COLO668 (cell line): Measurements from ENCODE around the gene TBK1.

ENCODE experiments used
- DNase-seq: peaks from one replicate; lab custom pipeline; 2025; ENCODE audit not compliant: unreplicated experiment; lab: John Stamatoyannopoulos, UW

TBK1 gene

DNA sequence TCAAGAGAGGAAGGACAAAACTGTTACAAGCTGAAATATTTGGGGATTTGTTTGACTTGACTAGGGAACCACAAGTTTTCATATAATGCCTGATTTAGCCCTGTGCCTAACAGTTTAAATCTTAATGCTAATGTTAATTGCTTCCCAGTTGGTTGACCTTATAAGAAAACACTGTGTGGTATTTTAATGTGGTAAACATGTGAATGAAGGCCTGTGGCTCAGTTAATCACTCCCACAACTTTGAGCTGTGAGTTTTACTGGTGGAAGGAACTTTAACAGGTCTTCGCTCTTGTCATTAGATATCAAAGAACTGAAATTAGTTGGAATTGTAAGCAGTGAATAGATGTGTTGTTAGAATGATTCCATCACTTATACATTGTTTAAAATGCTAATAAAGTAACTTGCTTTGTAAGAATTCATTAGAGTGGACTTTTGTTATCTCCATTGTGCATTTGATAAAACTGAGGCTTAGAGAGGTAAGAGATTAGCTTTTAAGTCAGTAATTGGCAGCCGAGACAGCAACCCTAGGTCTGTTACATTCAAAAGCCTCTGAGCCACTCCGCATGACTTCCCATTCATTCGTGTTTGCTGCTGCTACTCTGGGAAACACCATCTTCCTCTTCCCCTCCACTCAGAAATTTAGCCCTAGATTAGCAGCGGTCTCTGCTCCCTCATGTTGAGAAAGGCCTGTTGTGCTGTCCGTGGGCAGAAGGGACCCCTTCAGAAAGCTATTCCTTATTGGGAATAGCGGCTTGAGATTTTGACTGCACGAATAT is 1.0 kb upstream of the TBK1 start:
- DNase-seq, result peak; percentile 27

DNA sequence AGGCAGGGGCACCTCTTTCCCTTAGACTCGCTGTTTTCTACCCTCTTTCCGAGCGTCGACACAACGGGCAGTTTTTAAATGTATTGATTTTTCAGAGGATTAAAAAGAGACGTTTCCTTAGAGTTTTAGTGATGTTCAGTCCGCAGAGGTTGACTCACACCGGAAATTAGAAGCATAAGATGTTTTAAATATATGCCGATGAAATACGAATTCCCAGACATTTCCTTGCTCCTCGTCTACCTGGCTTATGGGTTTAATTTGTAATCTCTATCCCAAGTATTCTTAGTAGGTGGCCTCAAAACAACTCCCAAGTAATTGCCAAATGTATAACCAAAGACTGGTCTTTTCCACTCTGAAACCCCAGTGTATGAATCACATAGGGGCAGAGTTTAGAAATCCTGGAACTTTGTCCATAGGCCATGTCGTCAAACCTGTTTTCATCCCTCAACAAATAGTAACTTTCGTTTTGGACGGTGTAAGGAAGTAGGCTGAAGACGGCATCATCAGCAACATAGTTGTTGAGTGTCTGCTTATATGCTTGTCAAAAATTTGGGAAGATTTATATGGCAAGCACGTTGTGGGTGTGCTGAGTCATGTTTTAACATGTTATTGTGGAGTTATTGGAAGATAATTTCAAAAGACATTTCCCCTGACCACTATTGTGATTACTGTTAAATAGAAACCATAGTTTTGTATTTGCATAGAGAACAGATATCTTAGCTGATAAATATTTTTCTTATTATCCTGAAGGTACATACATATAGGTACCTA is 824 bp downstream of the TBK1 start:
- peak; percentile 16 for DNase-seq

DNA sequence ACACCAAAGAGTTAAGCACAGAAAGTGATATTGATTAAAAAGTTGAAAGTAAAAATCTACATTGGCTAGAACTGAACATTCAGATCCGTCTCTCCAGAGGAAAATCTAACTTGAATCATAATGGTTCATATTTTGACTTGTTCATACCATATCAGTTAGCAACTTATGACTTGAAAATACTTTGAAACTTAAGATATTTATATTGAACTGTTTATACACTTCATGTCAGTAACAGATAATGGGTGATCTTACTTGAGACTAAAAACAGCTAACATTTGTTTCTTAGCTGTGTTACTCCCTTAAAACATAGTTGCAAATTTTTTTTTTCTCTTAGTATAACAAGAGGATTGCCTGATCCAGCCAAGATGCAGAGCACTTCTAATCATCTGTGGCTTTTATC is 3.6 kb downstream of the TBK1 start:
- DNase-seq, result no peak

DNA sequence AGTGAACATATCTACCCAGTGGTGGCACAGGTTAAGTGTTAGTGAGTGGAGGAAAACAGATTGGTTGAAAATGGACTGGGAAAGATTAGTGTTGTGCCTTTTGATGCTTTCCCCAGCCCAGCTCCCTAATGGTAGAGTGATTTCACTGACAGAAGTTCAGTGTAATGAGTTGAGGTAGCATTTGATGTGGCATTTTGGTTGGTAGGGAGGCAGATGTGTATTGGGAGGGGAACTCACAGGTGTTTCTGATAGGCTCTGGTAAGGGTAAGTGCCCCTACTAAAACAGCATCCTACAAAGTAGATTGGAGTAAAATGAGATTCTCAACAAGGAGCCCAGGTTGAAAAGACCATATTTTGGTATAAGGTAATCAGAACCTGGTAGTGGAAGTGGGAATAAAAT is 4.2 kb downstream of the TBK1 start:
- DNase-seq, result no peak

DNA sequence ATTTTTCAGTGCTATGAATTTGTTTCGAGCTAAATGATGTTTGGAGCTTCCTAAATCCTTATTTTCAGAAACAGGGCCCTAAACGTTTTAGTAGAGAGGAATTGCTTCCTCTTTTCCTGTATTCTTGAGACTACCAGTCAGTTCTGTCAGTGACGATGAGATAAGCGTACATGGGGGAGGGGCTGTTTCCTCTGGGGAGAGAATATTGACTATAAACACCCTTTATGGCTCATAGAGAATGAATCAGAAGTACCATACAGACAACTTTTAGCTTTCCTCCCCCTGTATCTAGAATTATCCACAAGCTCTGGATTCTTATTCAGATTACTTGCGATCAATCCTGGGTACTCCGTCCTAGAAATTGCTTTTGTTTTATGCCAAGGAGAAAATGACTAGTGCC is 5.1 kb downstream of the TBK1 start:
- DNase-seq, result no peak

DNA sequence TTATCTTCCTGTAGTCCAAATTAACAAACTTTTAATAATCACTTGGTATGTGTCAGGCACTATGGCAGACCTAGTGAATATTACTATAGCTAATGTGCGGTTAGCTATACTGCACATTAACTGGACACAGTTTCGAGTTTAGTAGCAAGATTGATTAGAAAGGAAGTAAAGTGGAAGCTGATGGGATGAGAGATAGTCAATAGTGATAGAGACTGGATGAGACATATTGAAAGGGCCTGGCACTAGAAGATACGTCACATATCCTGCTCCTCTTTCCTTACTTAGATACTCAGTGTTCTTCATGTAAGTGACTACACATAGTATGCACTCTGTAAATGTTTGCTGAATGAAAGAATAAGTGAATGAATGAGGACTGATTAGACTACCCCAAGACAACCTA is 5.5 kb downstream of the TBK1 start:
- no peak for DNase-seq

DNA sequence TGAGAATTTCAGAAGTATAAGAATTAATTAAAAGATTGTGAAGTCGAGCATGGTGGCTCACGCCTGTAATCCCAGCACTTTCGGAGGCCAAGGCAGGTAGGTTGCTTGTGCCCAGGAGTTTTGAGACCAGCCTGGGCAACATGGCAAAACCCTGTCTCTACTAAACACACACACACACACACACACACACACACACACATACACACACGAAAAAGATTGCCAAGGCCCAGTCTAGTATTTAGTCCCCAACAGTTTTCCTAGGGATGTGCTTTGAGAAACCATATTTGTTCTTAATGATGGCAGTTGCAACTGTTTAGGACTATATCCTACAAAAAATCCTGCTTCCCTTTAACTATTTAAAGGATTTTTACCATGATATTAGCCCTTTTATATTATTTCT is 6.0 kb downstream of the TBK1 start:
- no peak for DNase-seq

DNA sequence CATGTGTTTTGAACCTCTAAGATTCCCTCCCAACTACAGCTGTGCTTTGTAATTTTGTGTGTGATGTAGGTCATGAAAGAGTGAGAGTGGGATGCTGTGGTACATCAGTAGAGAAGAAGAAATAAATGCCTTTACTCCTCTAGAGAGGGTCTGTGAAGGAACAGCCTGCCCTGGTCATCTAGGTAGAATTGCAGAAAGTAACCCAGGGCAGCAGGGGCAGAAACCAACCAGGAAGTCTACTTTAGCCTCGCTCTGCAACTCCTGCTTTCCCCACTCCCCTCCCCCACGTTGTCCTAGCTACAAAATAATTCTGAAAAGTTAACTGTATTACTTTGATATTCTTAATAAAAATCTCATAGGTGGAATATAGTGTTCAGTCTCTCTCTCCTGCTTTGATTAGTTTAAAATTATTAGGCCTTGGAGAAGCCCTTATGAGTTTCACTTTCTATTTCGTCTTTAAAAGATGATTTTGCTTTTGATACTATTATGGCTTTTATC is 7.5 kb downstream of the TBK1 start:
- no peak for DNase-seq

DNA sequence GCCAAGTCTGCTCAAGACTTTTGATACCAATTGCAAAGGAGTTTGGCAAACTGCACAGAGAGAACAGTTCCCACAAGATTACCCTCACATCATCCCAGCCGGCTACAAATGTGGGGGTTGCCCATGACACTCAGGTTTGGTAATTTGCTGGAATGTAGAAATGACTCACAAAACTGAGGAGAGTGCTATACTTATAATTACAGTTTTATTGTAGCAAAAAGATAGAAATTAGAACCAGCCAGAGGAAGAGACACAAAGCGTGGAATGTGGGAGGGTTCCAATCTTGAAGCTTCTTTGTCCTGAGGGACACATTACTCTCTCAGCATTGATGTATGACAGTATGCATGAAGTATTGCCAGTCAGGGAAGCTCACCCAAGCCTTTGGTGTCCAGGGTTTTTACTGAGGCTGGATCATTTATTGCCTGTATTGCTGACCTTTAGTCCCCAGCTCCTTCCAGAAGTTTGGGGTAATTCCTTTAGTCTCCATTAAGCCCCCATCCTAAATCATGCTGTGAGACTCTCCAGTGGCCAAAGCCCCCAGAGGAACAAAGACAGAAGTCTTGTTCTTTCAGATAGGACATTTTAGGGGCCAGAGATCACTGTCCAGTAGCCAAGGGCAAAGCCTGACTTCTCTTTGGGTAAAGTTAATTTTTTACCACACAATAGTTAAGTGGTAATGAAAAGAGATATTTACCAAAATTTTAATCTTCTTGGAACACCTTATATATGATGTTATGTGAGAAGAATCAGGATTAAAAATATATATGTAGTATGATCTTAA is 9.9 kb downstream of the TBK1 start:
- DNase-seq, result no peak

DNA sequence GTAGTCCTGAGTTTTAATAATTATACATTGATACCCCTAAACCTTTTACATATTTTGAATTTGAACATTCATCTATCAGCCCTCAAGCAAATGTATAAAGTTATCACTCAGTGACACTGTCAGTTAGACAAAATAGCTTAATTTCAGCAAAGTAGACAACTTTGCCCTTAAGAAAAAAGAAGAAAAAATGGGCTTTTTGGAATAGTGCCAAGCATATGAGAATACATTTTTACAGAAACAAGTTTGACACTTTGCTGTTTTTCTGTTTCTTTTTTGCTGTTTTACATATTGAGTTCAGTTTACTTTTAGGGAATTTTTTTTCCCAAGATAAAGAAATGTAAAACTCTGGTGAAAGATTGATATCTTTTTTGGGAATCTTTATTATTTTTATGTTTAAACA is 14.3 kb downstream of the TBK1 start:
- DNase-seq, result no peak

DNA sequence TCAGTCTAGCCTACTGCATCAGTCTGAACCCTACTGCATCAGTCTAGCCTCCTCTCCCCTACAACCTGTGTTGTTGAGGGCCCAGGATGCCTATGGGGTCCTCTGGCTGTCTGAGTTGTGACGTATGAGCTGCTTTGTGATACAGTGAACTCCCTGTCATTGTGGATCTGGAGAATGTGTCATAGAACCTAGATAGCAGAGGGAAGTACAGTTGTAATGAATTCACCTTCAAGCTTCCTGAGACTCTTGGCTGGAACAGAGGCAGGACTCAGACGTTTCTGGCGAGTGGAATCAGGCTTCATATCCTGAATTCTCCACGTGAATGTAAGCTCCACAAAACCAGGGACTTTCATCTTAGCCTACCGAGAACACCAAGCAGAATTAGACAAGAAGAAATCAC is 17.0 kb downstream of the TBK1 start:
- no peak for DNase-seq

DNA sequence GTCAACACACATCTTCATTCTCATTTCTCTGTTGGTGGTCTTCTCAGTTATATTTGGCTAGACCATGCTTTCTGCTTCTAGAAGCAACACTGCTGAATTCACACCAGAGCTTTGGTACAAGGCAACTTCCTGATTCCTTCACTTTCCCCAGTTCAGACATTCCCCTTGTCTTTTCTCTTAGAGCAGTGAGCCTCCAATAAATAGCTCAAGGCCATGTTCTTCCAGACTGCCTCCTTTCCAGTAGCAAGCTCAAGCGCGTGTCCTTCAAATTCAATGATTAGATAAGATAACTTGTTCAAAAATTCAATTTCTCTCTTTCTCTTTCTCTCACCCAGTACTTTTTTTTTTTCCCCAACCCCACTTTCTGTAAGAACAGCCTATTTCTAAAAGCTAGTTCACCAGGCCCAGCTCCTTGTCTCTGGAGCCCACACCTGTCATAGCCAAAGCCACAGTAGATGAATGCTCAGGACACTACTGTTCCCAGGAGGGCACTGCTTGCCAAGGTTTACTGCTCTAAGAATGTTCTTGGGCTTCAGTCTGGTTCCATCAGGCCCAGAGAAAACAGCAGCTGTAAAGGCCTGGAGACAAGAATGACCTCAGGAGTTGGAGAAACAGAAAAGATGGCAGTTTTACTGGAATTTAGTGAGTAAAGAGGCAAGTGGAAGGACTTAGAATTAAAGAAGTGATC is 17.7 kb downstream of the TBK1 start:
- DNase-seq, result no peak

DNA sequence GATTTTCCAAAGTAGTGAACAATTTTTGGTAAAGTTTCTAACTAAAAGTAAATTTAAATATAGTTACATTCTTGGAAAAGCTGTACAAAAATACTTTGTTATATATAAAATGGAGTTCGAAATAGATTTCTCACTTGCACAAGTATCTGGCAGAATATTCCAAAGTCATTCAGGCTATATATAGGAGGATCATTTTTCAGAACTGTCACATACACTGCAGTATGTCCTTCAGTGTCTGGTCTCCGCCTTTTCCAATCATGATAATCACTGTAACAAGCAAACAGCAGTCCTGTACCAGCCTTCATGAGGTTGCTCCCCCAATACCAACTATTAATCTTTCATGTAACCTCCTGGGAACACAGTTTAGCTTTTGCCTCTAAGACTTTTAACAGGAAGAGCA is 18.6 kb downstream of the TBK1 start:
- no peak for DNase-seq

DNA sequence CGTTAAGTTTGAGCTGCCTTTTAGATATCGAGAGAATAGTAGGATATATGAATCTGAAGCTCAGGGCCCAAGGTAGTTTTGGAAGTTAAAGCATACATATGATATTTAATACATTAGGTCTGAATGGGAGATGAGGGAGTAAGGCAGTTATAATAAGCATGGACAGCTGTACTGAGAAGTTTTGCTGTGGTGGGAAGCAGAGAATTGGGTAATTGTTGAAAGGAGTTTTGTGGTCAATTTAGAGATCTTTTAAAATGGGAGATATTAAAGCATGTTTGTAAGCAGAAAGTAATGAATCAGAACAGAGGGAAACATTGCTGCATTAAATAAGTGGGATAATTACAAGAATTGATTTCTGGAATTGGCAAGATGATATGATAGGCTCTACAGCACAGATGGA is 21.3 kb downstream of the TBK1 start:
- DNase-seq, result no peak

DNA sequence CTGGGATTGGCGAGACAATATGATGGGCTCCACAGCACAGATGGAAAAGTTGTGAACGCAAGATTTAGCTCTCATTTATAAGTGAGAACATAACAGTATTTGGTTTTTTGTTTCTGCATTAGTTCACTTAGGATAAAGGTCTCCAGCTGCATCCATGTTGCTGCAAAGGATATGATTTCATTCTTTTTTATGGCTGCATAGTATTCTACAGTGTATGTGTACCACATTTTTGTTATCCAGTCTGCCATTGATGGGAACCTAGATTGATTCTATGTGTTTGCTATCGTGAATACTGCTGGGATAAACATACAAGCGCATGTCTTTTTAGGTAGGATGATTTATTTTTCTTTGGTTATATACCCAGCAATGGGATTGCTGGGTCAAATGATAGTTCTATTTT is 23.6 kb downstream of the TBK1 start:
- DNase-seq, result no peak

DNA sequence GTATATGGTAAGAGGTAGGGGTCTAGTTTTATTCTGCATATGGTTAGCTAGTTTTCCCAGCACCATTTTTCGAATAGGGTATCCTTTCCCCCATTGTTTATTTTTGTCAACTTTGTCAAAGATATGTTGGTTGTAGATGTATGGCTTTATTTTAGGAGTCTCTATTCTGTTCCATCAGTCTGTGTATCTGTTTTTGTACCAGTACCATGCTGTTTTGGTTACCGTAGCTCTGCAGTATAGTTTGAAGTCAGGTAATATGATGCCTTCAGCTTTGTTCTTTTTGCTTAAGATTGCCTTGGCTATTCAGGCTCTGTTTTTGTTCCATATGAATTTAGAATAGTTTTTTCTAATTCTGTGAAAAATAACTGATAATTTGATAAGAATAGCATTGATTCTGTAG is 24.9 kb downstream of the TBK1 start:
- no peak for DNase-seq

DNA sequence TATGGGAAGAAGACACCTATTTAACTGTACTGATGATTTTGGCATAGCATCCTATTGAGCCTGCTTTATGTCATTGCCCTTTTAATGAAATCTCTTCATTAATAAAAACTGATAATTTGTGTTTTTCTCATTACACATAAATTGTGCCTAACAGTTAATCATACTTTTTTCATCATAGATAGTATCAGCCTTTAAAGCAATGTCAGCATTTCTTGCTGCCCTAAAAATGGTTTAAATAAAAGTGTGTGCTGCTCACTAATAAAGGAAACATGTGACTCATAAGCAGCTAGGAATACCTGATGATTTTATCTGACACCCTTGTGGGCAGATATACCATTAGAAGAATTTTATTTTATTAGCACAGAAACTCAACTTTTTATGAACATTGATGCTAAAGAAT is 26.7 kb downstream of the TBK1 start:
- no peak for DNase-seq

DNA sequence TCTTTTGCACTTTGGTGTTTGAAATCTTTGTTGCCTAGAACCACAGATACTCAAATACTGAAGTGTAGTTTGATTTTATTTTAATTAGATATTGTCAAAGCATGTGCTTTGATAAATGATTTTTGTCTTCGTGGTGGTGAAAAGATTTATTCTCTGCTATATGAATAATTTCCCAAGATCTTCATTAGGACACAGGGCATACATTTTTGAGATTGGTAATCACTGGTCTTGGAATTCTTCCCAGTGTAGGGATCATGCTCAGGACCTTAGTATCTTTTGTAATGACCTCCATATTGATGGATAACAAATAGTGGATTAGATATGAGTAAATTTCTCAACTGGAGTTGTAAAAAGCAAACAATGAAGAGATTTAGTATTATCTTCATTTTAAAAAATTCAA is 28.2 kb downstream of the TBK1 start:
- DNase-seq, result no peak

DNA sequence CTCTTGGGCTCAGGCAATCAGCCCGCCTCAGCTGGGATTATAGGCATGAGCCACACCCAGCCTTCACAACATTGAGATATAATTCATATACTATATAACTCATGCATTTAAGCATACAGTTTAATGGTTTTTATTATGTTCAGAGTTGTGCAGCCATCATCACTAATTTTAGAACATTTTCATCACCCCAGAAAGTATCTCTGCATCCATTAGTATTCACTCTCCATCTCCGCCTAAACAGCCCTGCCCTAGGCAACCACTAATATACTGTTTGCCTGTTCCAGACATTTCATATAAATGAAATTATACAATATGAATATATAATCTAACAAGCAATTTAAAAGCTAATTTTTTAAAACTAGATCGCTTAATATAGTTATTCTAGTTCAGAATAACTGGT is 34.7 kb downstream of the TBK1 start:
- DNase-seq, result no peak

DNA sequence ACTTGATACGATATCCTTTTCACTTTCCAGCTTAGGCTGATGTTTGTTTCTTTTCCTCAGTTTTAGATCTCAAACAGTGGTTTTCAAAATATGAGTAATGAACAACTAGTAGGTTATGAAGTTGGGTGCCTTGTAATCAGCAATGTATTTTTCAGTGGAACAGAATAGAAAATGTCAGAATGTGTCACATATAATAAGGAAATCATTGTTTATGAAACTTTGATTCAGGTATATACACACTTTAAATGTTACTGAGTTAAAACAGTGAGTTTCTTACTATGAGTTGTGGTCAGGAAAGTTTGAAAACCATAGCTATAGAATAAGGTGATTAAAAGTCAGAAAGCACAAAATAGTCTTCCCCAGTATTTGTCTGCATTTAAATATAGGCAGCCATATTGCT is 39.8 kb downstream of the TBK1 start:
- no peak for DNase-seq

DNA sequence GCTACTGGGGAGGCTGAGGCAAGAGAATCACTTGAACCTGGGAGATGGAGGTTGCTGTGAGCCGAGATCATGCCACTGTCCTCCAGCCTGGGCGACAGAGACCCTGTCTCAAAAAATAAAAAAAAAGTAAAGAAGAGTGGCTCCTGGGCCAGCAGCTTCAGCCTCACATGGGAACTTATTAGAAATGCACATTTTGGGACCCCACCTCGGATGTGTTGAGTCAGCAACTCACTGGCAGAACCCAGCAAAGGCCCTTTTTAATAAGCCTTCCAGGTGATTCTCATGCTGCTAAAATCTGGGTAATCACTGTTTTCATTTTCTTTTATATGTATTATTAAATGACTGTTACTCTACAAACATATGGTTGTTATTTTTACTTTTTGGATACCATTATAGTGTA is 41.6 kb downstream of the TBK1 start:
- no peak for DNase-seq
